NCI-H524 (cell line): Measurements from ENCODE around the gene GPC6.

Source experiments
- DNase-seq, 2 experiments: peaks; one replicate each; lab custom pipeline; 2025; lab: John Stamatoyannopoulos, UW

Gene GPC6

DNA sequence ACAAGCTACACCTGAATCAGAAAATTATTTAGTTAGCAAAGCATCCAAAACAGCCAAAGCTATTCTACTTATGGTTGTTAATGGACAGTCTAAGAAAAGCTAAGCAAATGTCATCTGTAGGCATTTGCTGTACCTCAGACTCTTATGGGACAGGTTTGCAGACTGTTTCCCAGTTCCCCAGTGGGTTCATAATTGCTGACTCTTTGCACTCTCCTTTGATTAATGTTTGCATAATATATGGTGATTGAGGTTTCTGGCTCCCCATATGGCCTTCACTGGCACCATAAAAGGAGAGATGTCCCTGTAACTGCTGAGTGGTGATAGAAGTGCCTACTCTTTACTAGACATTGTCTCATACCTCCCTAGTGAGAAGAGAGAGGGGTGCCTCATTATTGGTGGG, 142.1 kb downstream of the GPC6 start:
- peak in 1 of 2 experiments; percentile 18 for DNase-seq

DNA sequence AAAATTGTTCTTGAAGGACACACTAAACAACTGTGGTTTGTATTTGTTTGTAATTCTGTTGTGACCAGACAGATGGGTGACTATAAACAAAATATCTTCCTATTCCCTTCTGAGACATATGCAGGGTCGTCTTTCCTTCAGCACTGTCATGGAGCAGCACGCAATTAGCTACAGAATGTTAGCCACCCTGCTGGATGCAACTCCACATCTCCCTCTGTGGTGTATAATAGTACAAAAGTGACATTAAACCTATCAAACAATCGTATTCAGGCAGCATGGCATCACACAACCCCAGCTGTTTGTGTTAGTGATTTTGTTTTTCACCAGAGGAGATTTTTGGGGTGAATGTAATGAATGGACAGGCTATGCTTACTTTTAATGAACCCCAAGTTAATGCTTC, 146.2 kb downstream of the GPC6 start:
- DNase-seq: no peak

DNA sequence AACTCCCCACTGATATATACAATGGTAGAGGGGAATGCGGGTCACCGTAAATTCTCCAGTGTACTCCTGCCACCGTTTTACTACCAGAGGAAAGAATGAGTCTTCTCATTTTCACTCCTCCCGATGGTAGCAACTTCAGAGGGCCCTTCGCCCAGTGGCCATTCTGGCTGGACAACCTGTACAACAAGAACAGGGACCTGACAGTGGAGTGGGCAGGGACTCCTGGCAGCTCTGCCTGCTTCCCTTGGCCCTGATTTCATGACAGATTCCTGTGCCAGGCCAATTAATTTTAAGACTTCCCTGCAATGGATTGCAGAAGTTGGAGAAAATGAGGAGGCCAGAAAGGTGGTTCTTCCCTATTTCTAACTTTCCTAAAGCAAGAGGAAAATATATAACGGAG, 148.9 kb downstream of the GPC6 start:
- DNase-seq: no peak

GRCh38 chr13:93377196-93377595, 150.6 kb downstream of the GPC6 start:
- DNase-seq: no peak

DNA sequence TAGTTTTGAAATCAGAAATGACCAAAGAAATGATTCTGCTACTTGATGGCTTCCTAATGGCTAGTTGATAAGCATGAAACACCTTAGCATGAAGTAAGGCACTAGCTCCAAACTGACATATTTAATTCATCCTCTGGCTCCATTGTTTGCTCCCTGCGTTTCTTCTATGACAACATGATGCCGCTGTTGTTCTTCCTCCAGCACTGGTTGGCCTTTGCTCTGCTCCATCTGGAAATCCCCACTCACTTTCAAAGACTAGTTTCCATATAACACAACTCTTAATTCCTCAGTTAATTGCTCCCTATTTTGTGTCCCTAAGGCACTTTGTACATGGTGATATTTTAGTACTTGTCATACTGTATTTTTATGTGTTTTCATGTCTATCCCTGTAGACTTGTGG, 151.6 kb downstream of the GPC6 start:
- no peak for DNase-seq

DNA sequence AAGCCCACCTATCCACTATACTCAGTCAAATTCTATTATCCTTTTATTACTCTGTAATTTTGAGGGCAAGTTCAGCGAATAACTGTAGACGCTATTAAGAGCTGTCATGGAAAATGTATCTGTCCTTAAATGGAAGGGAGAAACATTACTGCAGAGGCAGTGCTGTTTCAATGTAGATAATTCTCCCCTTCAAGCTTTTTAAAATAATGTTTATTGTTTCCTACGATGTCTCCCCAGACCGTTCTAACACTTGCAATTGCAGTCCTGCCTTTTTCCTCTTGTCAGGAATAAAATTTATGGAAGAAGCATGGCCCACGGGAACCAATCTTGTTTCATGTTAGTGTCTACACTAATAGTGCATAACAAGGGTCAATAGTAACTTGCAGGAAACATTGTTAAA, 159.5 kb downstream of the GPC6 start:
- DNase-seq: no peak

DNA sequence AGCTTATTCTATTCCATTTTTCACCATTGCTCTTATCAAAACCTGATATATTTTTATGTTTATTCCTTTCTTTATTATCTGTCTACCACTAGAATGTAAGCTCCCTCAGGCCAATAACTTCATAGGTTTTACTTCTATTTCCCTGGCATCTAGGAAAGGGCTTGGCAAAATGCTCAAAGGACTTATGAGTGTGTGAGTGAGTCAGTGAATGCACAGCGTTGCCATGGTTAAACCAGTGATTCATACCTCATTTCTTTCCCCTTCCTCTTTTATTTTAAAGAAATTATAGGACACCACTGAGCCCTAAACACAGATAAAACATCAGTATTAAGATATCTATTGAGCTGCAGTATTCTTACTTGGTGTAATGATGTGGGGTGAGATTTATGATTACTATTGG, 162.1 kb downstream of the GPC6 start:
- DNase-seq: no peak

DNA sequence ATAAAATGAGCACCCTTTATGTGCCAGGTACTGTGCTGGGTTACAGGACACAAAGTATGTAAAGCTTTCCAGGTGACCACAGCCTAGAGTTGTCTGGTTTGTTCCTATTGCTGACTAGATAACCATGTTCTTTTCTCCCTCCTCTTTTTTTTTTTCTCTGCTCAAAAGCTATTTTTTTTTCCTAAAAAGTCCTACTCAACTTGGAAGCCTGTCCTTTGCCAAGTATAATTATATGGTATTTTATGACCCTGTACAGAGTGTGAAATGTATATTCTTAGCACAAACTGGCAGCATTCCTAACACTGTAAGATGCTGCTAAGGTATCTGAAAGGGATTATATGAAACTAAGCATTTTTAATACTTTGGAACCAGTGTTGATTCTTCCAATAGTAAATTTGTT, 171.0 kb downstream of the GPC6 start:
- DNase-seq: no peak

GRCh38 chr13:93398167-93399035, 171.8 kb downstream of the GPC6 start:
- DNase-seq: peak; percentile 53 to 58

GRCh38 chr13:93399212-93399611, 172.6 kb downstream of the GPC6 start:
- peak; percentile 45 to 75 for DNase-seq

DNA sequence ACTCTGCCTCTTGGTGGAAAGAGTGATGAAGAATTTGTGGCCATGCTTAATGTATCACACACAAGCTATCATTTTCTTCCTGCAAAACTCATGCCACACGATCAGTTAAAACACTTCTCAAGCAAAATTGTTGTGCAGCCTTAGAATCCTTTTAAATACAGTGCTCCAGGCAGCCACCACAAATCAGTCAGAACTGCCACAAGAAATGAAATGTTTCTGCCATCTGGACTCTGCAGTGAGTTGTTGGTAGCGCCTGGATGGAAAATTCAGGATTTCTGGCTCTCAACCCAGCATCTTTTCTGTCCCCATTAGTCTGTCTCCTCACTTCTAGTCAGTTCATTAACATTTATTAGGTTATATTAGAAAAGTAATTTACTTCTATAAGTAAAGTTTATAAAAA, 179.5 kb downstream of the GPC6 start:
- peak in 1 of 2 experiments; percentile 4 for DNase-seq

DNA sequence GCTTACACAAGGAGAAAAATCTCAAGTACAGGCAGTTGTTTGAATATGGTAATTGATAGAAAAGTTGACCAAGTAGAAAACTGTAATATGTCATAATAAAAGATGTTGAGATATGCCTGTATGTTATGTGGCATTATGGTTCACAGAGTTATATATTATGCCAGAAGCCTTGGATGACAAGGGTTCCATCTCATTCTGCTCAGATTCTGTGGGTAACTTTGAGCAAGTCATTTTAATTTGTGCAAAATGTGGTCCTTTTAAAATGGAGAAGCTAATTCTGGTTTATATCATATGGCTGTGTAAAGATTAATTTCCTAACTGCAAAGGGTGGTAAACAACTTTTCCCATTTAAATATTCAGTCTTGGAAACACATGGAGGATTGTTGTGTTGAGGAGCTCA, 180.9 kb downstream of the GPC6 start:
- DNase-seq: no peak

DNA sequence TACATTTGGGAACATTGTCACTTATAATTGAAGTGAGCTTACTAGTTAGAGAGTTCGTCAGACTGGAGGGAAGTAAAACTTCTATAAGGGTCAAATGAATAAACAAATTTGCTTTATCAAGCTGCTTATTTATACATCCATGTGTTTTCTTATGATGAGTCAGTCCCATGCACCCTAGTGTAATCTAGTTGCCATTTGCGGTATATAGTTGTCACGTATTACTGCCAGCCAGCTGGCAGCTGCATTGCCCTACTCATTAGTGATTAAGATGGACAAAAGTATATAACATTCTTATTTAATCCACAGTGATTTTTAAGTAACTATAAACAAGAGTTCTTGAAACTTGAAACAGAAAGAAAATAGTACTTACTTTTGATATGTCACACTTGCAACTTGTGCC, 182.4 kb downstream of the GPC6 start:
- no peak for DNase-seq

- peak in 1 of 2 experiments; percentile 26 for DNase-seq
Measured at GRCh38 chr13:93409816-93410215, 183.2 kb downstream of the GPC6 start.

DNA sequence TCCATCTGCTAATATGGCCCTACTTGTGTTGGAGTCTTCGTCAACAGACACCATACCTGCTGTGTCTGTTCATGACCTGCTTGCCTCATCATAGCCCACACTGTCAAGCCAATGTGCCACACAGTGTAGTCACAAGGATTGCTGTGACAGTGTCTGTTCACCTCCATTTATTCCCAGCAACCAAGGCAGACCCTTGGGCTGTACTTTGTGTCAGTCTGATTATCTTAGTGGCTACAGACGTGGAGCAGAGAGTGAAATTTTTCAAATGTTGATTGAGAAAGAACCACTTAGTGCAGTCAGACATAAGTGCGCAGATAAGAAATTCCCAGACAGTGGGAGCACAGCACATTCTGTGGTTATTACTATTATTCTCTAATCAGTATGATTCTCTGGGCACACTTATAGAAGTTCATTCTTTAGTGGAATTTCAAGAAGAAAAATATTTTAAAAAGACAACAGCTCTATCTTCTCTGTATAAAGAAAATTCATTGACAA, 184.6 kb downstream of the GPC6 start:
- DNase-seq: no peak

GRCh38 chr13:93412676-93413075, 186.1 kb downstream of the GPC6 start:
- DNase-seq: no peak

- DNase-seq: no peak
Measured at GRCh38 chr13:93413972-93414717, 187.5 kb downstream of the GPC6 start.

DNA sequence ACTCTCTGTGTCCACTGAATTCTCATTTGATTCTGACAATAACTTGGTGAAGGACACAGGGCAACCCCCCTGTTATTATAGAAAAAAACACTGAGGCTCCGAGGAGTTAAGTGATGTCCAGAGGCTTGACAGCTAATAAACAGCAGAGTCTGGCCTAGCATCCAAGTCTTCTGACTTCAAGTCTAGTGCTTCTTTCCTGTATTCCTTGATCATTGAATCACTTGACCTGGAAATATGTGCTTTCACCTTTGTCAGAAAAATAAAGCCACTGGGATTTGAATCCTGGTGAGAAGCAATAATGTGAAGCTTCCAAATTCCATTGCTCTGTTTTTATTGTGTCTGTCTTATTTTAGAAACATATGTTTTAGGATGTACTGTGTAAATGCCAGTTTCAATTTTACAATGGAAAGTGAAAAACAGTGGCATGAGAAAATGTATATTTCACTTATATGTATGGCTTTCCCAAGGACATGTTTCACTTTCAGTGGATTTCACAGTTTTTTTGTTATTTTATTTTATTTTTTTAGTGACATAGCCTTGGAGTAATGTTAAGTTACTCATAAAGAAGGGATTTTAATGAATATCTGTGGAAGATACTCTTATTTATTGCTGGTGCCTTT, 190.2 kb downstream of the GPC6 start:
- no peak for DNase-seq

DNA sequence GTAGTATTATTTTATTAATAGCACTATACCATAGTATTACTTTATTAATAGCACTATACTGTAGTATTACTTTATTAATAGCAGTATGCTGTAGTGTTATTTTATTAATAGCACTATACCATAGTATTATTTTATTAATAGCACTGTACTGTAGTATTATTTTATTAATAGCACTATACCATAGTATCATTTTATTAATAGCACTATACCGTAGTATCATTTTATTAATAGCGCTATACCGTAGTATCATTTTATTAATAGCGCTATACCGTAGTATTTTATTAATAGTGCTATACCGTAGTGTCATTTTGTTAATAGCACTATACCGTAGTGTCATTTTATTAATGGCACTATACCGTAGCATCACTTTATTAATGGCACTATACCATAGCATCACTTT, 191.8 kb downstream of the GPC6 start:
- no peak for DNase-seq

- no peak for DNase-seq
Measured at GRCh38 chr13:93420206-93420605, 193.6 kb downstream of the GPC6 start.

- DNase-seq: no peak
Measured at GRCh38 chr13:93420887-93421286, 194.3 kb downstream of the GPC6 start.

GRCh38 chr13:93422980-93423543, 196.5 kb downstream of the GPC6 start:
- no peak for DNase-seq
